ENCODE data around the gene NTN1.

DNA sequence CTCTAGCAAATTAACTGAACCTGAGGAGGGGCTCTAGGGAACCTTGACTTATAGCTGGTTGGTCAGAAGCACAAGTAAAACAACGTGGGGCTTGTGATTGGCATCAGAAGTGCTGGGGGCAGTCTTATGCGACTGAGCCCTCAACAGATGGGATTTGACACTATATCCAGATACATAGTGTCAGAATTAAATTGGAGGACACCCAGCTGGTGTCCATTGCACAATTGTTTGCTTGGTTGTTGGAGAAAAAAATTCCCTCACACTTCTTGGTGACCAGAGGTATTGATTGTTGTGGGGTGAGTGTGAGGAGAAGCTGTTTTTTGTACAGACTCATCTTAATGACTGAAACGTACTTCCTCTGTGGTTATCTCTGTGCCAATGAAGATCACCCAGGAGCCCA is 59.7 kb downstream of the NTN1 start:
- no peak for TF ChIP-seq EZH2 (IDR thresholded peaks at IDR 0.05; ENCODE audit: borderline replicate concordance, low read length)
- TF ChIP-seq, protein P1, sequence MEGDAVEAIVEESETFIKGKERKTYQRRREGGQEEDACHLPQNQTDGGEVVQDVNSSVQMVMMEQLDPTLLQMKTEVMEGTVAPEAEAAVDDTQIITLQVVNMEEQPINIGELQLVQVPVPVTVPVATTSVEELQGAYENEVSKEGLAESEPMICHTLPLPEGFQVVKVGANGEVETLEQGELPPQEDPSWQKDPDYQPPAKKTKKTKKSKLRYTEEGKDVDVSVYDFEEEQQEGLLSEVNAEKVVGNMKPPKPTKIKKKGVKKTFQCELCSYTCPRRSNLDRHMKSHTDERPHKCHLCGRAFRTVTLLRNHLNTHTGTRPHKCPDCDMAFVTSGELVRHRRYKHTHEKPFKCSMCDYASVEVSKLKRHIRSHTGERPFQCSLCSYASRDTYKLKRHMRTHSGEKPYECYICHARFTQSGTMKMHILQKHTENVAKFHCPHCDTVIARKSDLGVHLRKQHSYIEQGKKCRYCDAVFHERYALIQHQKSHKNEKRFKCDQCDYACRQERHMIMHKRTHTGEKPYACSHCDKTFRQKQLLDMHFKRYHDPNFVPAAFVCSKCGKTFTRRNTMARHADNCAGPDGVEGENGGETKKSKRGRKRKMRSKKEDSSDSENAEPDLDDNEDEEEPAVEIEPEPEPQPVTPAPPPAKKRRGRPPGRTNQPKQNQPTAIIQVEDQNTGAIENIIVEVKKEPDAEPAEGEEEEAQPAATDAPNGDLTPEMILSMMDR (IDR thresholded peaks at IDR 0.05; ENCODE audit: low read length): no peak

All from OCI-LY1 (cell line).